Germinal center (tissue), 1 donor: ENCODE data around the gene NUP210.
A peak's percentile ranks its signal among the peaks of the same experiment; 100 is the strongest.

Experiments used
- DNase-seq: peaks from one replicate; pipeline ENCODE4 v3.0.0; 2012; ENCODE audit warnings: mixed read lengths, low spot score

Gene NUP210

GRCh38 chr3:13347390-13347950 is 72.7 kb downstream of the NUP210 start:
- no peak for DNase-seq

DNA sequence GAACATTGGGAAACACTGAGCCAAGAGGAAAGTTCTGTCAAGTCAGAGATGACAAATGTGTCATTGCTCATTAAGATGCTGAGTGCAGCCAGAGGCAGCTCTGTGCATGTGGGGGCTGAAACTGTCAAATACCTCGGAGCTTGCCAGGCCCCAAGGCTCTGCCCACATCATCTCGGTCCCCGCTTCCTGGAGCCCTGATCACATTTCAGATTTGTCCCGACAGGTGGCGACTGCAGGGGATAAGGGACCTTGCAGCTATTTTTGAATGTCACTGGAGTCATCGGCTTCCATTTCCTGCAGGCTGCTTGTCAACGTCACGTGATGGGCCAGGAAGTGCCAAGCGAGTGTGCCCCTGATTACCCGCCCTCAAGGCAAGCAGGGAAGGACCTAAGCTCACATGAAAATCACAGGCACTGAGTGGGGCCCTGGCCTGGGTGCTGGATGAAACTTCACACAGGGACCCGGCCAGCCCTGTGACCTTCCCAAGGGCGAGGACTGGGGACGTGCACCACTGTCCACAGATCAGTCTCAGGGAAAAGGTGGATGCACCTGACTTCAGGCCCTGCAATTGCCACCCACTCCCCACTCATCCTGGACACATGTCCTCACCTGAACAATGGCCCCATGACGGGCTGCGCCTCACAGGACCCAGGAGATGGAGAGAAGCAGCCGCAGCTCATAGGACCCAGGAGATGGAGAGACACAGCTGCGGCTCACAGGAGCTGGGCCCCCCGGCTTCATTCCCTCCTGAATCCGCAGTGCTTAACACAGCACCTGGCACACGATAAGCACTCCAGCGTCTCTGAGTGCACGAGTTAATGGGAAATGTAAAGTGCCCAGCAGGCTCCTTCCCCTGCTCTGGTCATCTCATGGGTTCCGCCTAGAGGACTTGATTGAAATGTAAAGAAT is 73.4 kb downstream of the NUP210 start:
- peak; percentile 22 for DNase-seq

DNA sequence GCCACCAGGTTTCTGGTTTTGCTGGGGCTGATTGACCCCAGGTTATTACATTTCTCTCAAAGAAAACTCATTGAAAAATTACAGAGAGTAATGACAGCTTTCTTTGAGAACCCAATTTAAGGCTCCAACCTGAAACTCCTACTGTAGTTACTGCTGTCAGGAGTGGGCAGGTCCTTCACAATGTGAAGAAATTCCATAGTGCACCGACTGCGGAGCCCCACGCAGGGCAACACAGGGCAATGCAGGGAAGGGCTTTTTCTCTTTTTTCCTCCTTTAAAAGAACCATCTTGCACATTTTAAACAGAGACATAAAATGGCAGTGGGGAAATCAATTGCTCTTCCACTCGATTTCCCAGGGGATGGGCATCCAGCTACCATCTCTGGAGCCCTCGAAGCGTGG is 74.3 kb downstream of the NUP210 start:
- DNase-seq: no peak

DNA sequence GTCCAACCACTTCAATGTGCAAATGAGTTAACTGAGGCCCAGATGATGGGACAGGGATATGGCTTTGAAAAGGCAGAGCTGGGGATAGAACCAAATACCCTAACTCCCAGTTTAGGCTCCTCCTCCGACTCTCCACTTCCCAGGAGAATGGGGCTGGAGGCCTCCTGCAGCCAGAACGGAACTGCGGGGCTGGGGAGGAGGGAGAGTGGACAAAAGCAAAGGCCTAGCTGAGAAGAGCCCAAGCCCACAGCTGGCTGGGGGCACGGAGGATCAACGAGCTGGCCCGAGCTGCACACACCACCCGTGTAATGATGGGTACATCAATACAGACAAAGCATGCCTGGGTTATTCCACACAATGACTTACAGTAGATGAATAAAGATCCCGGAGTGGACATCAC is 74.8 kb downstream of the NUP210 start:
- no peak for DNase-seq

DNA sequence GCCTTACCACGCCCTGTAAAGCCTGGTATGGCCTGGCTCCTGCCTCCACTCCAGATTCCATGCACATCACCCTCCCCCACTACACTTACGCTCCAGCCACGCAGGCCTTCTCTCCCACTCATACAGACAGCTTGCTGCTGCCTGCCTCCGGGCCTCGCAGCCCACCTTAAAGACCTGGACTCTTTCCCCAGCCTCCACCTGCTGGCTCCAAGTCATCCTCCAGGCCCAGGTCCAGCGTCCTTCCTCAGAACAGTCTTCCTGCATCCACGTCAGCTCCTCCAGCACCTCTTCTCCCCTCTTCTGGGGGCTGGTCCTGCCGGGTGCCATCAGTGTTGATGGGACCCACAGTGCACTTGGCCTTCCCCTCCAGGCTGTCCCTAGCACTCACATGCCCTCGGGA is 75.5 kb downstream of the NUP210 start:
- DNase-seq: no peak

DNA sequence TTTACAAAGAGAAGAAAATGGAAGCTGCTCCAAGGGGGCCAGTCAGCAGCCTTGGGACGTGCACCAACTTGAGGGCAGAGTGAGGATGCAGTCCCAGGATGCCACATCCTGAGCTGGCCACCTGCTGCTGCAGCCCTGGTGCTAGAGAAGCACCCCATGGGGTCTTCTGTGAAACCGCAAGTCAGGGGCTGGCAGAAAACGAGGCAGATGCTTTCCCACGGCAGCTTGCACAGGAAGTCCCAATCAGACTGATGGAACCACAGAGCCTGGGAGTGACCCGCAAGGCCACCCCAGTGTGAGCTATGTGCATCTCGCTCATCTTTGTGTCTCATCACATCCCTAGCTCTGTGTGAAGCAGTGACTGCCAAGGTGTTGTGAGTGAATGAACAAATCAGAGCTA is 76.5 kb downstream of the NUP210 start:
- no peak for DNase-seq

GRCh38 chr3:13341229-13341905 is 78.8 kb downstream of the NUP210 start:
- DNase-seq: no peak

DNA sequence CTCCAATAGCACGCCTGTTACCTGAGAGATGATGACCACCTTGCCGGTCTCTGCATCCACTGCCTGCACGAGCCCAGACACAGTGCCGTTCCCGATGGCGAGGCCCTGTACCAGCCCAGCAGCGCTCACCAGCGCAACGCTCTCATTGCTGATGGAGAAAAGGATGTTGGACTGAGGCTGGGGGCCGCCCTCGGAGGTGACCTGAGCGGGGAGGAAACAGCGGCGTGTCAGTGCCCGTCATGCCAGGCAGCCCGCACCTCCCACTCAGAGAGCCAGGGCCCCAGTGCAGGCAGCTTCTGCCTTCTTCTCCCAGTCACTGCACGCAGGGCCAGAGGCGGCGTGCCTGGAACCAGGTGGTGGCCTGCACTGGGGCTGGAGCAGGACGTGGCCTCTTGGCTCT is 80.3 kb downstream of the NUP210 start:
- DNase-seq: no peak

- DNase-seq: no peak
These were observed 81.1 kb downstream of the NUP210 start for GRCh38 chr3:13338996-13339395.

- no peak for DNase-seq
These were observed 81.9 kb downstream of the NUP210 start for GRCh38 chr3:13338231-13338630.

DNA sequence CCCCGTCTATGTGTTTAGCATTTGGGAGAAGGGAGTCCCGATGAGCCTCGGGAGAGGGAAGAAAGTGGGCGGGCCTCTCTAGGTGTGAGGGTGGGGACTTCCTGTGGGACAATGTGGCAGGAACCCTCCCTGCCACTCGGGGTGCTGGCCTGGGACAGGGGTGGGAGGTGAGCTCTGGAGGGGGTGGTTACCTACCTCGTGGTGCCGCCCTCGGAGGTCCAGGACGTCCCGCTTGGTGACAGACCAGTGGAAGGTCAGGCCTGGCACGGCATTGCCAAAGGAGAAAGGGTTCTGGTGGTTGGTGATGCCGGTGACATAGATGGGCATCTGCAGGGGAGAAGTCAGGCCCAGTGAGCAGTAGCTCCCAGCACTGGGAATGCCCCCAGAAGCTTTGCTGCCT is 83.5 kb downstream of the NUP210 start:
- no peak for DNase-seq

- no peak for DNase-seq
These were observed 84.6 kb downstream of the NUP210 start for GRCh38 chr3:13335503-13335902.

DNA sequence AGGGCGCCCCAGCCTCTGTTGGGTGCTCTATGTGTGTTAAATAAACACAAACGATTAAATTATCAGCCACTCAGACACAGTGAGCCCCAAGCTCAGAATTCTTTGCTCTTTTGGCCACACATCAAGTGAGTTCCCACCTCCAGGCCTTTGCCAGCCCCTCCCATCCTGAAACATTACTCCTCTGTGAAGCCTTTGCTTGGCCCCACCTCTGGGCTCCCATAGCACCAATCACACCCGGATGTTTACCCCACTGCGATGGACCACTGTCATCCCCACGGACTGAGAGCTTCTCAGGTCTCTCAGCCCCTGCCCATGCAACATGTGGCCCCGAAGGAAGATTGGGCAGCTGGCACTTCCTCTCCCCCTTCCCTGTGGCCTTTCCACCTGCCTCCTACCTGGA is 85.1 kb downstream of the NUP210 start:
- no peak for DNase-seq

DNA sequence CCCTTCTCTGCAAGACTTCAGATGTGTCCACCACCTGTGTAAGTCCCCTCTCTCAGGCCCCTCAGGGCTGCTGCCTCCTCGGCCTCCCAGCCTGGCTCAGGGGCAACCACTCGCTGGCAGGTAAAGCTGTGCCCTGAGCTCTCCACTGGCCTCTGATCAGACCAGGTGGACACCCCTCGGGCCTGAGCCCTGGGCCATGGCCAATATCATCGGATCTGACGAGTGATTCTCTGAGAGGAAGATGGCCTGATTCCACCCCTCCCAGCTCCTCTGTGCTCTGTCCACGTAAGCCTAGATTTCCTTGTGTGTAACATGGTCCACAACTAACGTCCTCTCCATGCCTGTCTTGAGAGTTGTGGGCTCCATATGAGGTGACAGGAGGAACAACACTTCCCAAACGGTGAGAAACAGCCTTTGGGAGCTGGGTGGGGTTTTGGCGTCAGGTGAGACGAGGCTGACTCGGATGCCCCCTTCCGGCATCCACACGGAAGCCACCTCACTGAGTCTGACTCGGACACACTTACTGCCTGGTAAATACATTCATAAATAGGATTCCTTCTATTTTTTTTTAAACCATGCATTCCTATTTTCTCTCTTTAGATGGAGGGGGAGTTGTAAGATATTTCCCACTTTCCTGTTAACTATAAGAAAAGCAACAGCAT is 86.8 kb downstream of the NUP210 start:
- no peak for DNase-seq

DNA sequence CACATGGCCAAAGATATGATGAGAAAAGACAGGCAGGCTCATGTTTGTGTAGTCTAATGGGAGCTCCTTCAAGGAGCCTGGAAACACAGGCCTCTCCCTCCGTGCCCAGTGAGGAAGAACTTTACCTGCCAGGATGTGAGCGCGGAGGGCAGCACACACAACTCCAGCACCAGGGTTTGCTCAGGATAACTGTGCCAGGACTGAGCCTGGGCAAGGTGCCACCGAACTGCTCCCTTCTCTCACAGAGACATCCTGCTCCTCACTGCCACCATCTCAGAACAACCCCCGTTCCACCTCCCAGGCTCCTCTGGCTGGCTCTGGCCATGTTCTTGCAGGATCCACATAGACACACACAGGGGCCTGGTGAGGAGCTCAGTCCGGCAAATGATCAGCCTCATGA is 87.4 kb downstream of the NUP210 start:
- peak; percentile 20 for DNase-seq

DNA sequence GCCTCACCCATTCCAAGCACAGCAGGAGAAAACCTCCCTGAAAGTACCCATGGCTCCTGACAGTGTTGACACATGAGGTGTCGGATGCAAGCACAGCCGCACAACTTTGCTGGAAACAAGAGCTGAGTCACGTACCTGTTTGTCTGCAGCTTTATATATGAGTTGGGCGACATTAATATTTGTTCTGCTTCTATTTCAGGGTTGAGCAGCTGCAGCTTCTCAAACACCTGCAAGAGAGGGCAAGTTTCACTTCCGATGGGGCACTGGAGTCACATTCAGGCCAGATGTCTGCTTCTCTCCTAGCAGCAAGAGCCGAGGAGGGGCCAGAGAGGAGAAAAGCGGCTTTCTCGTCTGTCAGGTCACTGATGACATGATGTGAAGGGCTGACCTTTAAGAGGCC is 88.0 kb downstream of the NUP210 start:
- DNase-seq: peak; percentile 84

GRCh38 chr3:13329746-13330145 is 90.4 kb downstream of the NUP210 start:
- no peak for DNase-seq

- DNase-seq: no peak
These were observed 94.2 kb downstream of the NUP210 start for GRCh38 chr3:13325892-13326443.

- no peak for DNase-seq
These were observed 95.2 kb downstream of the NUP210 start for GRCh38 chr3:13324835-13325501.

- DNase-seq: no peak
These were observed 96.3 kb downstream of the NUP210 start for GRCh38 chr3:13323822-13324221.

GRCh38 chr3:13322324-13322723 is 97.8 kb downstream of the NUP210 start:
- DNase-seq: no peak
